K562 (cell line): ENCODE measurements around the gene FBXW8. TPM values are rescaled to one million over a fixed set of nuclear protein-coding genes. Genes with fewer than 3 reads are reported as not detected.

Experiments
- ATAC-seq: fragments of 200-7000 bp; cut with Tn5 transposase; 3 replicates; pipeline ENCODE4 v1.9.1; 2020; ENCODE audit warnings: moderate library complexity
- BruUV-seq: library from RNA; stranded (reverse); fragments of 400-500 nt; replicated peaks from 2 replicates; lab custom pipeline; 2021; lab: Mats Ljungman, UMichigan
- CTCF ChIA-PET: fragments of 300-600 bp; formaldehyde crosslinking; extraction: SDS; loops from one replicate; lab custom pipeline; 2021; ENCODE audit warnings: low intra/inter-chr PET ratio; lab: Yijun Ruan, JAX
- POLR2A ChIA-PET: fragments of 300-600, 350-650 bp; sonication (Branson Sonifier 250); formaldehyde crosslinking; extraction: SDS; loops from one replicate; lab custom pipeline; 2021; ENCODE audit warnings: antibody characterized with exemption, inconsistent platforms; lab: Yijun Ruan, JAX
- DNase-seq, 4 experiments: peaks; one replicate each; pipeline versions ENCODE4 v3.0.0 to v3.0.0-alpha.2; 2011 to 2018; ENCODE audit warnings: low spot score in 3 of 4, mixed read lengths in 3 of 4; ENCODE audit errors: extremely low read depth in 1 of 4
- FAIRE-seq: peaks from 2 replicates; lab custom pipeline; 2011; peaks lifted over from hg19 to GRCh38; lab: Jason Lieb, UNC
- H2AFZ ChIP-seq: 2 replicates; pipeline ENCODE4 v1.6.0; 2011; ENCODE audit warnings: low read depth, low read length, control low read depth, inconsistent platforms
- H3K27ac ChIP-seq: fragments of 200-600 bp; 3 replicates; pipeline ENCODE4 v1.8.0; 2011; ENCODE audit warnings: low read depth, mild to moderate bottlenecking, control low read depth, inconsistent platforms, low read length, moderate library complexity, mixed read lengths; ENCODE audit errors: extremely low read depth
- H3K27me3 ChIP-seq, 2 experiments: fragments of 300-600 bp in 1 of 2; 2 replicates in 1 of 2; 3 replicates in 1 of 2; pipeline versions ENCODE4 v1.6.0 to v1.8.0; 2011; ENCODE audit warnings: inconsistent platforms in 2 of 2, low read length in 2 of 2, mild to moderate bottlenecking in 1 of 2, mixed read lengths in 1 of 2, moderate library complexity in 1 of 2; ENCODE audit not compliant: control insufficient read depth in 2 of 2, insufficient read depth in 2 of 2
- H3K36me3 ChIP-seq: fragments of 300-600 bp; 3 replicates; pipeline ENCODE4 v1.8.0; 2011; ENCODE audit warnings: mild to moderate bottlenecking, low read length, inconsistent platforms; ENCODE audit not compliant: control insufficient read depth, insufficient read depth
- H3K4me1 ChIP-seq, 2 experiments: fragments of 200-600 bp in 1 of 2; replicated peaks in 1 of 2; 2 replicates in 1 of 2; 3 replicates in 1 of 2; pipeline versions ENCODE4 v1.5.1 to v1.8.0; 2011; ENCODE audit warnings: inconsistent platforms in 2 of 2, low read length in 2 of 2, mild to moderate bottlenecking in 1 of 2, mixed read lengths in 1 of 2, moderate library complexity in 1 of 2; ENCODE audit not compliant: control insufficient read depth in 2 of 2, insufficient read depth in 2 of 2
- H3K4me2 ChIP-seq: 2 replicates; pipeline ENCODE4 v1.6.1; 2011; ENCODE audit warnings: low read length, control low read depth, inconsistent platforms, mixed read lengths; ENCODE audit not compliant: insufficient read depth
- H3K4me3 ChIP-seq: fragments of 200-600 bp; sonication (generic), shearing (Covaris generic); 2 replicates; pipeline ENCODE4 v1.5.1; 2016; ENCODE audit warnings: control low read depth, inconsistent platforms
- H3K79me2 ChIP-seq: fragments of 200-600 bp; 3 replicates; pipeline ENCODE4 v1.8.0; 2011; ENCODE audit warnings: low read length, inconsistent platforms; ENCODE audit not compliant: control insufficient read depth, insufficient read depth
- H3K9ac ChIP-seq, 2 experiments: 2 replicates each; pipeline versions ENCODE4 v1.6.0 to v1.6.1; 2011; ENCODE audit warnings: low read depth in 2 of 2, low read length in 2 of 2, control low read depth in 1 of 2, inconsistent platforms in 1 of 2, mild to moderate bottlenecking in 1 of 2, mixed read lengths in 1 of 2; ENCODE audit not compliant: insufficient read depth in 1 of 2
- H3K9me1 ChIP-seq: one replicate; pipeline ENCODE4 v1.6.0; 2011; ENCODE audit warnings: inconsistent platforms, mild to moderate bottlenecking, low read length, moderate library complexity; ENCODE audit not compliant: control insufficient read depth, insufficient read depth
- H3K9me3 ChIP-seq: replicated peaks from 2 replicates; pipeline ENCODE4 v1.5.1; 2011; ENCODE audit warnings: low read depth, low read length, inconsistent platforms; ENCODE audit not compliant: control insufficient read depth, insufficient read depth
- H4K20me1 ChIP-seq: replicated peaks from 2 replicates; pipeline ENCODE4 v1.6.1; 2011; ENCODE audit warnings: low read length, inconsistent platforms, mixed read lengths; ENCODE audit not compliant: control insufficient read depth, insufficient read depth
- CBX3 ChIP-seq, 2 experiments: IDR thresholded peaks; 1 replicate in 1 of 2; 2 replicates in 1 of 2; pipeline ENCODE4 v1.6.1; 2012; ENCODE audit warnings: inconsistent platforms in 2 of 2, low read length in 2 of 2, borderline replicate concordance in 1 of 2, control low read depth in 1 of 2
- CXXC5 ChIP-seq: fragments of 250-450 bp; sonication (Bioruptor Pico); IDR thresholded peaks from 2 replicates; pipeline ENCODE4 v1.8.0; 2022; ENCODE audit warnings: inconsistent platforms, mild to moderate bottlenecking, moderate library complexity
- HBP1 ChIP-seq: fragments of 450-650 bp; formaldehyde crosslinking; IDR thresholded peaks from 2 replicates; pipeline ENCODE4 v1.4.0; 2022; ENCODE audit warnings: missing genetic modification characterization
- HNRNPL ChIP-seq: fragments of 200-400 bp; formaldehyde crosslinking; IDR thresholded peaks from 2 replicates; pipeline ENCODE4 v1.6.1; 2017; ENCODE audit warnings: low read depth, mild to moderate bottlenecking, low read length
- ZNF449 ChIP-seq: fragments of 250-450 bp; sonication (Bioruptor Pico); IDR thresholded peaks from 2 replicates; pipeline ENCODE4 v1.8.0; 2022; ENCODE audit warnings: moderate library complexity, mild to moderate bottlenecking, inconsistent platforms
- WGBS: fragments of 100-300 bp; shearing (Covaris generic); methylation state at CpG from one replicate; pipeline ENCODE4 v1.1.6; 2016; ENCODE audit warnings: low coverage, mixed read lengths; ENCODE audit not compliant: insufficient coverage; ENCODE audit errors: missing lambda C conversion rate; 5-methylcytosine and 5-hydroxymethylcytosine counted together
- in situ Hi-C: fragments of 300-500 bp; cut with MboI; formaldehyde crosslinking; loops from 4 replicates; pipeline ENCODE4 v1.15.0; 2018; ENCODE audit warnings: inconsistent platforms, mixed read lengths
- intact Hi-C: fragments of 100-400 bp; cut with micrococcal nuclease; formaldehyde crosslinking; loops from 2 replicates; pipeline ENCODE4 v1.14.2; 2022
- polyA plus RNA-seq, 8 experiments: library from polyadenylated mRNA; depleted of rRNA in 4 of 8; stranded (reverse) in 5 of 8; unstranded in 3 of 8; fragments of >200 nt; fragmentation: Nextera tagmentation in 2 of 8; fragmentation: Illumina TruSeq in 1 of 8; extraction: Ambion mirVana in 2 of 8; extraction: Trizol in 1 of 8; gene quantifications; 2 replicates each; pipeline versions ENCODE4 v1.2.1 to v1.2.3, GENCODE V29; 2011 to 2014; ENCODE audit warnings: inconsistent platforms in 1 of 8, missing spikeins in 1 of 8
- total RNA-seq, 7 experiments: library from RNA; depleted of rRNA in 6 of 7; stranded (reverse); fragments of >200 nt in 6 of 7; fragmentation: Illumina TruSeq in 2 of 7; extraction: Trizol in 2 of 7; gene quantifications; 2 replicates each; pipeline versions ENCODE4 v1.2.1 to v1.2.3, GENCODE V29; 2011 to 2021; ENCODE audit warnings: low replicate concordance in 1 of 7

FBXW8 gene
- total and polyA plus RNA-seq, 9 of the 15 experiments (the other 6 are each of a cell fraction or from before 2014, with no cell fraction given): 0.58 to 8.3 (median 4.4) TPM

DNA sequence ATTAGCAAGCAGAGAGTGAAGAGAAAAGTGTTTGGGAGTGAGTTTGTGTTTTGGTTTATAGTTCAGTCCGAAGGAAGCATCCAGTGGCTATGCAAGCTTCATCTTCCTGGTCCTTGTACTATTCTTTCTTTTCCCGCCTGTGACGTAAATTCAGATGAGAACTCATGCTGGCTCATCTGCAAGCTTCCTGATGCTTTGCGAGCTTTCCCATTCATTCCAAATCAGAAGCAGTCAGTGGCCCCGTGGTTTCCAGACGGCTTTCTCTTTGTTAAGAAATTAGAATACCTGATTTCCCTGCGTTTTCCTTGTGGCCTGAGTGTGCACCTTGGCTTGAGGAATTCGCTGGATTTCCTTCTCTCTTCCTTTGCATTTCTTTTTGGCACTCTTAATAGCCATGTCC, 99.0 kb downstream of the FBXW8 start:
- peaks cover 13 to 15% of the 10 kb centered on the region in 2 experiments for H3K4me1 ChIP-seq
- H3K9ac ChIP-seq: no peak overlapping the region
- no peaks in the 10 kb centered on the region for H3K9me1 ChIP-seq
- H3K9me3 ChIP-seq: 0 out of 2 replicates have a peak, but pooled peaks cover 2% of the 10 kb centered on the region
- H3K27me3 ChIP-seq: no peaks in the 10 kb centered on the region
- FAIRE-seq: no peak
- no peaks in the 10 kb centered on the region for H4K20me1 ChIP-seq
- CTCF ChIA-PET: interaction anchor here (0.6 kb wide), 1 partner anchor 682 kb away, joined by 4 read pairs; no protein-coding TSS in a partner anchor
- 0 out of 3 replicates have a peak, but pooled peaks cover 9% of the 10 kb centered on the region for H3K36me3 ChIP-seq
- H3K79me2 ChIP-seq: no peaks in the 10 kb centered on the region
- H2AFZ ChIP-seq: no peak overlapping the region
- no peak for DNase-seq
- no peak for TF ChIP-seq CBX3 (IDR thresholded peaks at IDR 0.05; ENCODE audit: borderline replicate concordance in 1 of 2, low read length in 2 of 2)
- no peak for TF ChIP-seq HNRNPL
- TF ChIP-seq ZNF449: no peak
- TF ChIP-seq CXXC5 (CRISPR knock-in tag): no peak
- no peak for TF ChIP-seq HBP1 (CRISPR knock-in tag)
- WGBS: 75% methylated on average over 8 of the region's 8 CpGs
- in situ Hi-C loops (no loop called here), intact Hi-C loops (no loop called here)
- no peak overlapping the region for H3K4me2 ChIP-seq
- POLR2A ChIA-PET: interaction anchor here (0.8 kb wide), 1 partner anchor 18 kb away, joined by 3 read pairs; no protein-coding TSS in a partner anchor
- ATAC-seq: no peak
- no peak overlapping the region for H3K27ac ChIP-seq
- BruUV-seq: no TSS peak
- no peak overlapping the region for H3K4me3 ChIP-seq
